GM12878 (cell line): ENCODE data around the gene GAPDHS. TPM values are rescaled to one million over a fixed set of nuclear protein-coding genes. Genes with fewer than 3 reads are reported as not detected.

Experiments used
- ATAC-seq: fragments of 200-7000 bp; cut with Tn5 transposase; 3 replicates; pipeline ENCODE4 v1.9.1; 2020; ENCODE audit warnings: mild to moderate bottlenecking, moderate library complexity
- BruUV-seq: library from RNA; stranded (reverse); fragments of 400-500 nt; replicated peaks from 2 replicates; lab custom pipeline; 2021; lab: Mats Ljungman, UMichigan
- CTCF ChIA-PET: fragments of 300-600 bp; sonication (Branson Sonifier 250); formaldehyde crosslinking; extraction: SDS; loops from one replicate; lab custom pipeline; 2021; ENCODE audit warnings: inconsistent platforms; lab: Yijun Ruan, JAX
- POLR2A ChIA-PET: fragments of 350-600 bp; formaldehyde crosslinking; extraction: SDS; loops from one replicate; lab custom pipeline; 2021; ENCODE audit warnings: inconsistent platforms; lab: Charles Lee
- RAD21 ChIA-PET: fragments of 300-600 bp; sonication (Branson Sonifier 250); formaldehyde crosslinking; loops from one replicate; lab custom pipeline; 2023; ENCODE audit warnings: antibody characterized with exemption; ENCODE audit not compliant: unreplicated experiment; lab: Charles Lee
- SMC1A ChIA-PET: fragments of 300-600 bp; sonication (Branson Sonifier 250); formaldehyde crosslinking; loops from one replicate; lab custom pipeline; 2023; ENCODE audit not compliant: unreplicated experiment, uncharacterized antibody; lab: Charles Lee
- DNase-seq: peaks from one replicate; pipeline ENCODE4 v3.0.0-alpha.2; 2011; ENCODE audit warnings: low read depth, low spot score
- FAIRE-seq: peaks from 3 replicates; lab custom pipeline; 2011; peaks lifted over from hg19 to GRCh38; lab: Jason Lieb, UNC
- H2AFZ ChIP-seq: 2 replicates; pipeline ENCODE4 v1.6.0; 2011; ENCODE audit warnings: low read depth, low read length, control low read depth; ENCODE audit not compliant: control insufficient read depth
- H3K27ac ChIP-seq: 2 replicates; pipeline ENCODE4 v1.5.1; 2011; ENCODE audit warnings: control low read depth; ENCODE audit not compliant: control insufficient read depth, insufficient read depth
- H3K27me3 ChIP-seq, 2 experiments: replicated peaks in 1 of 2; 2 replicates each; pipeline versions ENCODE4 v1.6.0 to v1.6.1; 2011; ENCODE audit warnings: low read length in 1 of 2; ENCODE audit not compliant: control insufficient read depth in 2 of 2, insufficient read depth in 2 of 2
- H3K36me3 ChIP-seq, 2 experiments: 2 replicates each; pipeline ENCODE4 v1.5.1; 2011; ENCODE audit warnings: low read length in 1 of 2; ENCODE audit not compliant: control insufficient read depth in 2 of 2, insufficient read depth in 2 of 2
- H3K4me1 ChIP-seq: 2 replicates; pipeline ENCODE4 v1.6.1; 2011; ENCODE audit warnings: mild to moderate bottlenecking, low read length, moderate library complexity, mixed read lengths; ENCODE audit not compliant: control insufficient read depth, insufficient read depth
- H3K4me2 ChIP-seq: 2 replicates; pipeline ENCODE4 v1.6.0; 2011; ENCODE audit warnings: control low read depth; ENCODE audit not compliant: control insufficient read depth, insufficient read depth
- H3K4me3 ChIP-seq: fragments of 200-600 bp; sonication (generic); 2 replicates; pipeline ENCODE4 v1.5.1; 2016
- H3K79me2 ChIP-seq: 2 replicates; pipeline ENCODE4 v1.6.0; 2011; ENCODE audit warnings: low read length; ENCODE audit not compliant: control insufficient read depth, insufficient read depth
- H3K9ac ChIP-seq: 2 replicates; pipeline ENCODE4 v1.8.0; 2011; ENCODE audit warnings: low read length, control low read depth, mixed read lengths; ENCODE audit not compliant: control insufficient read depth, insufficient read depth
- H3K9me3 ChIP-seq: replicated peaks from 3 replicates; pipeline ENCODE4 v1.5.1; 2011; ENCODE audit warnings: mild to moderate bottlenecking, low read length; ENCODE audit not compliant: control insufficient read depth, insufficient read depth
- H4K20me1 ChIP-seq: 2 replicates; pipeline ENCODE4 v1.6.0; 2011; ENCODE audit not compliant: control insufficient read depth, insufficient read depth
- ATF7 ChIP-seq: fragments of 450-650 bp; IDR thresholded peaks from 2 replicates; pipeline ENCODE4 v1.6.1; 2016; ENCODE audit warnings: low read depth, mild to moderate bottlenecking
- IKZF2 ChIP-seq, 2 experiments: fragments of 450-650 bp; IDR thresholded peaks; 2 replicates each; pipeline ENCODE4 v1.6.1; 2017; ENCODE audit warnings: mild to moderate bottlenecking in 2 of 2, moderate library complexity in 2 of 2
- MTA3 ChIP-seq: IDR thresholded peaks from 2 replicates; pipeline ENCODE4 v1.6.1; 2012; ENCODE audit warnings: low read length, inconsistent platforms, borderline replicate concordance
- PAX5 ChIP-seq: IDR thresholded peaks from 2 replicates; pipeline ENCODE4 v1.6.1; 2011; ENCODE audit warnings: low read depth, low read length, borderline replicate concordance
- RAD21 ChIP-seq: IDR thresholded peaks from 2 replicates; pipeline ENCODE4 v1.6.1; 2011; ENCODE audit warnings: mild to moderate bottlenecking, low read depth, low read length, moderate library complexity; ENCODE audit not compliant: insufficient read depth
- WGBS: methylation state at CpG from one replicate; pipeline ENCODE4 v1.1.6; 2016; ENCODE audit warnings: low lambda C conversion rate; ENCODE audit not compliant: insufficient replicate concordance, insufficient coverage; ENCODE audit errors: missing lambda C conversion rate; 5-methylcytosine and 5-hydroxymethylcytosine counted together
- in situ Hi-C: fragments of 300-500 bp; cut with MboI; formaldehyde crosslinking; loops from 9 replicates; pipeline ENCODE4 v1.14.3; 2018; ENCODE audit warnings: mixed read lengths
- intact Hi-C: fragments of 100-400 bp; cut with micrococcal nuclease; formaldehyde crosslinking; loops from one replicate; pipeline ENCODE4 v1.14.2; 2022; ENCODE audit not compliant: unreplicated experiment
- polyA plus RNA-seq, 11 experiments: library from polyadenylated mRNA; depleted of rRNA in 4 of 11; unstranded in 6 of 11; stranded (reverse) in 5 of 11; fragments of >200 nt; fragmentation: Nextera tagmentation in 4 of 11; fragmentation: Illumina TruSeq in 1 of 11; extraction: Ambion mirVana in 4 of 11; extraction: Trizol in 1 of 11; gene quantifications; 1 replicate in 1 of 11; 2 replicates in 10 of 11; pipeline versions ENCODE4 v1.2.1 to v1.2.3, GENCODE V29; 2011 to 2016; ENCODE audit warnings: inconsistent platforms in 2 of 11, missing spikeins in 2 of 11, low read depth in 1 of 11
- total RNA-seq, 4 experiments: library from RNA; depleted of rRNA in 3 of 4; stranded (reverse); fragments of >200 nt in 3 of 4; fragmentation: Illumina TruSeq in 1 of 4; extraction: Trizol in 1 of 4; gene quantifications; 2 replicates each; pipeline versions ENCODE4 v1.2.1 to v1.2.3, GENCODE V29; 2013 to 2021
- TF ChIP-seq, protein P1 (sequence below): fragments of 450-650 bp; formaldehyde crosslinking; IDR thresholded peaks from 2 replicates; pipeline ENCODE4 v1.5.0; 2022; ENCODE audit warnings: mild to moderate bottlenecking, missing genetic modification characterization
- TF ChIP-seq, protein P2 (sequence below): IDR thresholded peaks from 2 replicates; pipeline ENCODE4 v1.6.1; 2011; ENCODE audit warnings: mild to moderate bottlenecking, low read depth, low read length, moderate library complexity; ENCODE audit not compliant: insufficient replicate concordance
- TF ChIP-seq, protein P3 (sequence below): fragments of 450-650 bp; IDR thresholded peaks from 2 replicates; pipeline ENCODE4 v1.6.1; 2017; ENCODE audit warnings: borderline replicate concordance
- TF ChIP-seq, protein P4 (sequence below): fragments of 450-650 bp; IDR thresholded peaks from 2 replicates; pipeline ENCODE4 v1.6.1; 2017; ENCODE audit warnings: mild to moderate bottlenecking, low read depth, inconsistent platforms; ENCODE audit not compliant: poor library complexity, severe bottlenecking

Gene GAPDHS
- total and polyA plus RNA-seq, 10 of the 15 experiments (the other 5 are each of a cell fraction or from before 2014, with no cell fraction given): 0.08 TPM; not detected in 9

DNA sequence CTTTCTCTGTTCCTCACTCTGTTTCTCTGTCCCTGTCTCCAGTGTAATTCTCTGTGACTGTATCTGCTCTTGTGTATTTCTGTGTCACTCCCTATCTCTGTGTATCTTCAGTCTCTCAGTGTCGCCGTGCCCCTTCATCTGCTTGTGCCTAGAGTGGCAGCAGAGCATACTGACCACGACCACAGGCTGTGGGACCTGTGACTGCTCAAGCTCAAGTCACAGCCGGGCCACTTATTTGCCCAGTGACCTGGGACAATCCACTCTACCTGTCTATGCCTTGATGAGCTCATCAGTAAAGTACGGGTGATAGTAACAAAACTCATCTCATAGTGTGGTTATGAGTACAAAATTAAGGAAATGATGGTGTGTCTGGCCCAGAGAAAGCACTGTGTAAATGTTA is 20.8 kb downstream of the GAPDHS start (continued):
- TF ChIP-seq, protein P1, sequence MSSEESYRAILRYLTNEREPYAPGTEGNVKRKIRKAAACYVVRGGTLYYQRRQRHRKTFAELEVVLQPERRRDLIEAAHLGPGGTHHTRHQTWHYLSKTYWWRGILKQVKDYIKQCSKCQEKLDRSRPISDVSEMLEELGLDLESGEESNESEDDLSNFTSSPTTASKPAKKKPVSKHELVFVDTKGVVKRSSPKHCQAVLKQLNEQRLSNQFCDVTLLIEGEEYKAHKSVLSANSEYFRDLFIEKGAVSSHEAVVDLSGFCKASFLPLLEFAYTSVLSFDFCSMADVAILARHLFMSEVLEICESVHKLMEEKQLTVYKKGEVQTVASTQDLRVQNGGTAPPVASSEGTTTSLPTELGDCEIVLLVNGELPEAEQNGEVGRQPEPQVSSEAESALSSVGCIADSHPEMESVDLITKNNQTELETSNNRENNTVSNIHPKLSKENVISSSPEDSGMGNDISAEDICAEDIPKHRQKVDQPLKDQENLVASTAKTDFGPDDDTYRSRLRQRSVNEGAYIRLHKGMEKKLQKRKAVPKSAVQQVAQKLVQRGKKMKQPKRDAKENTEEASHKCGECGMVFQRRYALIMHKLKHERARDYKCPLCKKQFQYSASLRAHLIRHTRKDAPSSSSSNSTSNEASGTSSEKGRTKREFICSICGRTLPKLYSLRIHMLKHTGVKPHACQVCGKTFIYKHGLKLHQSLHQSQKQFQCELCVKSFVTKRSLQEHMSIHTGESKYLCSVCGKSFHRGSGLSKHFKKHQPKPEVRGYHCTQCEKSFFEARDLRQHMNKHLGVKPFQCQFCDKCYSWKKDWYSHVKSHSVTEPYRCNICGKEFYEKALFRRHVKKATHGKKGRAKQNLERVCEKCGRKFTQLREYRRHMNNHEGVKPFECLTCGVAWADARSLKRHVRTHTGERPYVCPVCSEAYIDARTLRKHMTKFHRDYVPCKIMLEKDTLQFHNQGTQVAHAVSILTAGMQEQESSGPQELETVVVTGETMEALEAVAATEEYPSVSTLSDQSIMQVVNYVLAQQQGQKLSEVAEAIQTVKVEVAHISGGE (CRISPR knock-in tag): no peak
- TF ChIP-seq IKZF2 (IDR thresholded peaks at IDR 0.05) (no peak), MTA3 (no peak)
- TF ChIP-seq, protein P2, sequence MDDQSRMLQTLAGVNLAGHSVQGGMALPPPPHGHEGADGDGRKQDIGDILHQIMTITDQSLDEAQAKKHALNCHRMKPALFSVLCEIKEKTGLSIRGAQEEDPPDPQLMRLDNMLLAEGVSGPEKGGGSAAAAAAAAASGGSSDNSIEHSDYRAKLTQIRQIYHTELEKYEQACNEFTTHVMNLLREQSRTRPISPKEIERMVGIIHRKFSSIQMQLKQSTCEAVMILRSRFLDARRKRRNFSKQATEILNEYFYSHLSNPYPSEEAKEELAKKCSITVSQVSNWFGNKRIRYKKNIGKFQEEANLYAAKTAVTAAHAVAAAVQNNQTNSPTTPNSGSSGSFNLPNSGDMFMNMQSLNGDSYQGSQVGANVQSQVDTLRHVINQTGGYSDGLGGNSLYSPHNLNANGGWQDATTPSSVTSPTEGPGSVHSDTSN: no peak
- TF ChIP-seq, all 136 proteins: peak for 0

DNA sequence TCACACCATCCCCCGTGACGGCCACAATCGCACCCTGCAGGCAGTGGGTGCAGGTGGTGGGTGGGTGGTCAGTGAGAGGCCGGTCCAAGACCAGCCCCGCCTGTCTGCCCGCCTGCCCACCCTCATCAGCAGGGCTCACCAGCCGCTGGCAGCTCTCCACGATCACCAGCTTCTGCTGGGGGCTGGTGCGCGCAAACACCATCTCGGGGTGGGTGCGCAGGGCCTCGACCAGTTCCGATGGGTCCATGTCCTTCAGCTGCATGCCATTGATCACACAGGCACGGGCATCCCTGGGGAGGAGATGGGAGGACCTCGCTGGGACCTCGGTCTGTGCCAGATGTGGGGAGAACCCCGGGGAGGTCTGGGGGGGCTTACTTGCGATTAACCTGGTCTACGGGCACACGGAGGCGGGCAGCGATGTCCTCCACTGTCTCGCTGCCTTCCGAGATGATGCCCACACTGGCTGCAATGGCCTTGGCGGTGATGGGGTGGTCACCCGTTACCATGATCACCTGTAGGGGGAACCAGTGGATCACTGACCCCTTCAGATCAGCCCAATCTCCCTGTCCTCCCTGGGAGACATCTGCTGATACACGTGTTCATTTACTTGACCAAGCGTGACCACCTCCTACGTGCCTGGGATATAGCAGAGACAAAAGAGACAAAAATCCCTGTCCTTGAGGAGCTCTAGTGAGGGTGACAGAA is 22.2 kb downstream of the GAPDHS start:
- no peak overlapping the region for H3K4me3 ChIP-seq
- no peak overlapping the region for H3K4me2 ChIP-seq
- peak; percentile 46 for ATAC-seq
- H3K79me2 ChIP-seq: no peaks in the 10 kb centered on the region
- DNase-seq: no peak
- no peak for FAIRE-seq
- ChIA-PET RAD21 (no interaction called here), POLR2A (no interaction called here), SMC1A (interaction anchor here (0.7 to 1.4 kb wide), 4 partner anchors 11 to 217 kb away, joined by 3 to 4 read pairs (median 3); no protein-coding TSS in a partner anchor), CTCF (interaction anchor here (1.2 to 1.8 kb wide), 3 partner anchors 33 to 137 kb away, joined by 3 to 5 read pairs (median 4); no protein-coding TSS in a partner anchor)
- H3K9me3 ChIP-seq: no peaks in the 10 kb centered on the region; the same call in 2 of the 3 replicates
- intact Hi-C loops (no loop called here), in situ Hi-C loops (no loop called here)
- no peaks in the 10 kb centered on the region; a peak in 2 of 4 replicates for H3K27me3 ChIP-seq
- no TSS peak for BruUV-seq
- no peak overlapping the region for H3K27ac ChIP-seq
- no peak overlapping the region for H3K9ac ChIP-seq
- H4K20me1 ChIP-seq: no peaks in the 10 kb centered on the region
- WGBS: 60% methylated on average over 27 of the region's 30 CpGs
- H3K4me1 ChIP-seq: peaks cover 23% of the 10 kb centered on the region
- H3K36me3 ChIP-seq: no peaks in the 10 kb centered on the region; a peak in 1 of 4 replicates
- H2AFZ ChIP-seq: no peak overlapping the region
- TF ChIP-seq RAD21 (peak; percentile 31), ATF7 (no peak), PAX5 (peak; percentile 32; the same call in 1 of the 2 replicates)
- TF ChIP-seq, protein P3, sequence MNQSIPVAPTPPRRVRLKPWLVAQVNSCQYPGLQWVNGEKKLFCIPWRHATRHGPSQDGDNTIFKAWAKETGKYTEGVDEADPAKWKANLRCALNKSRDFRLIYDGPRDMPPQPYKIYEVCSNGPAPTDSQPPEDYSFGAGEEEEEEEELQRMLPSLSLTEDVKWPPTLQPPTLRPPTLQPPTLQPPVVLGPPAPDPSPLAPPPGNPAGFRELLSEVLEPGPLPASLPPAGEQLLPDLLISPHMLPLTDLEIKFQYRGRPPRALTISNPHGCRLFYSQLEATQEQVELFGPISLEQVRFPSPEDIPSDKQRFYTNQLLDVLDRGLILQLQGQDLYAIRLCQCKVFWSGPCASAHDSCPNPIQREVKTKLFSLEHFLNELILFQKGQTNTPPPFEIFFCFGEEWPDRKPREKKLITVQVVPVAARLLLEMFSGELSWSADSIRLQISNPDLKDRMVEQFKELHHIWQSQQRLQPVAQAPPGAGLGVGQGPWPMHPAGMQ: no peak
- TF ChIP-seq, protein P4, sequence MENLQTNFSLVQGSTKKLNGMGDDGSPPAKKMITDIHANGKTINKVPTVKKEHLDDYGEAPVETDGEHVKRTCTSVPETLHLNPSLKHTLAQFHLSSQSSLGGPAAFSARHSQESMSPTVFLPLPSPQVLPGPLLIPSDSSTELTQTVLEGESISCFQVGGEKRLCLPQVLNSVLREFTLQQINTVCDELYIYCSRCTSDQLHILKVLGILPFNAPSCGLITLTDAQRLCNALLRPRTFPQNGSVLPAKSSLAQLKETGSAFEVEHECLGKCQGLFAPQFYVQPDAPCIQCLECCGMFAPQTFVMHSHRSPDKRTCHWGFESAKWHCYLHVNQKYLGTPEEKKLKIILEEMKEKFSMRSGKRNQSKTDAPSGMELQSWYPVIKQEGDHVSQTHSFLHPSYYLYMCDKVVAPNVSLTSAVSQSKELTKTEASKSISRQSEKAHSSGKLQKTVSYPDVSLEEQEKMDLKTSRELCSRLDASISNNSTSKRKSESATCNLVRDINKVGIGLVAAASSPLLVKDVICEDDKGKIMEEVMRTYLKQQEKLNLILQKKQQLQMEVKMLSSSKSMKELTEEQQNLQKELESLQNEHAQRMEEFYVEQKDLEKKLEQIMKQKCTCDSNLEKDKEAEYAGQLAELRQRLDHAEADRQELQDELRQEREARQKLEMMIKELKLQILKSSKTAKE: no peak
